Smooth muscle cell (in vitro differentiated cells): ENCODE measurements around the gene RASL12. TPM values are rescaled to one million over a fixed set of nuclear protein-coding genes. Genes with fewer than 3 reads are reported as not detected.
"Not testable (repeated sequence)": the region's sequence is repeated elsewhere in the genome, so short reads cannot be mapped to it uniquely, and the experiment has no call there.

Experiments
- DNase-seq: peaks from one replicate; lab custom pipeline; 2025; ENCODE audit not compliant: unreplicated experiment; lab: John Stamatoyannopoulos, UW
- H2AFZ ChIP-seq: fragments of 200-600 bp; sonication (generic); 2 replicates; pipeline ENCODE4 v1.6.0; 2016; ENCODE audit warnings: antibody characterized with exemption, low read depth, mild to moderate bottlenecking
- H3F3A ChIP-seq: fragments of 200-600 bp; sonication (generic); 2 replicates; pipeline ENCODE4 v1.6.0; 2017; ENCODE audit warnings: antibody characterized with exemption, low read depth
- H3K27ac ChIP-seq: fragments of 200-600 bp; sonication (generic); 2 replicates; pipeline ENCODE4 v1.5.1; 2016; ENCODE audit warnings: low read depth, mild to moderate bottlenecking
- H3K27me3 ChIP-seq: fragments of 200-600 bp; sonication (generic); 2 replicates; pipeline ENCODE4 v1.6.1; 2016; ENCODE audit warnings: low read depth, mild to moderate bottlenecking
- H3K36me3 ChIP-seq: fragments of 200-600 bp; sonication (generic); 2 replicates; pipeline ENCODE4 v1.5.1; 2016; ENCODE audit warnings: low read depth
- H3K4me1 ChIP-seq: fragments of 200-600 bp; sonication (generic); 2 replicates; pipeline ENCODE4 v1.5.1; 2016; ENCODE audit warnings: low read depth
- H3K4me2 ChIP-seq: fragments of 200-600 bp; sonication (generic); 2 replicates; pipeline ENCODE4 v1.6.0; 2016; ENCODE audit warnings: mild to moderate bottlenecking
- H3K4me3 ChIP-seq: fragments of 200-600 bp; sonication (generic); 2 replicates; pipeline ENCODE4 v1.5.1; 2016; ENCODE audit warnings: mild to moderate bottlenecking
- H3K79me2 ChIP-seq: fragments of 200-600 bp; sonication (generic); 2 replicates; pipeline ENCODE4 v1.6.0; 2016; ENCODE audit warnings: low read depth, mild to moderate bottlenecking
- H3K9ac ChIP-seq: fragments of 200-600 bp; sonication (generic); 2 replicates; pipeline ENCODE4 v1.6.0; 2016; ENCODE audit warnings: low read depth
- H3K9me3 ChIP-seq: fragments of 200-600 bp; sonication (generic); replicated peaks from 2 replicates; pipeline ENCODE4 v1.5.1; 2016; ENCODE audit warnings: low read depth
- H4K20me1 ChIP-seq: fragments of 200-600 bp; sonication (generic); 2 replicates; pipeline ENCODE4 v1.6.0; 2016; ENCODE audit warnings: low read depth
- WGBS: methylation state at CpG from one replicate; pipeline ENCODE4 v1.1.7; 2016; ENCODE audit warnings: low lambda C conversion rate; 5-methylcytosine and 5-hydroxymethylcytosine counted together
- polyA plus RNA-seq: library from polyadenylated mRNA; unstranded; fragments of >200 nt; fragmentation: Nextera tagmentation; extraction: Ambion mirVana; gene quantifications from 2 replicates; pipeline ENCODE4 v1.2.1, GENCODE V29; 2016
- total RNA-seq: library from RNA; depleted of rRNA; stranded (reverse); fragments of >200 nt; gene quantifications from 2 replicates; pipeline ENCODE4 v1.2.3, GENCODE V29; 2014
- TF ChIP-seq, protein P1 (sequence below): fragments of 200-600 bp; sonication (generic); IDR thresholded peaks from 2 replicates; pipeline ENCODE4 v1.5.1; 2017; ENCODE audit warnings: borderline replicate concordance, mild to moderate bottlenecking, antibody characterized with exemption; ENCODE audit not compliant: insufficient read depth, poor library complexity, severe bottlenecking

The RASL12 gene
- total and polyA plus RNA-seq, 2 experiments from 2014 or later = 8.7 to 14.6 TPM

DNA sequence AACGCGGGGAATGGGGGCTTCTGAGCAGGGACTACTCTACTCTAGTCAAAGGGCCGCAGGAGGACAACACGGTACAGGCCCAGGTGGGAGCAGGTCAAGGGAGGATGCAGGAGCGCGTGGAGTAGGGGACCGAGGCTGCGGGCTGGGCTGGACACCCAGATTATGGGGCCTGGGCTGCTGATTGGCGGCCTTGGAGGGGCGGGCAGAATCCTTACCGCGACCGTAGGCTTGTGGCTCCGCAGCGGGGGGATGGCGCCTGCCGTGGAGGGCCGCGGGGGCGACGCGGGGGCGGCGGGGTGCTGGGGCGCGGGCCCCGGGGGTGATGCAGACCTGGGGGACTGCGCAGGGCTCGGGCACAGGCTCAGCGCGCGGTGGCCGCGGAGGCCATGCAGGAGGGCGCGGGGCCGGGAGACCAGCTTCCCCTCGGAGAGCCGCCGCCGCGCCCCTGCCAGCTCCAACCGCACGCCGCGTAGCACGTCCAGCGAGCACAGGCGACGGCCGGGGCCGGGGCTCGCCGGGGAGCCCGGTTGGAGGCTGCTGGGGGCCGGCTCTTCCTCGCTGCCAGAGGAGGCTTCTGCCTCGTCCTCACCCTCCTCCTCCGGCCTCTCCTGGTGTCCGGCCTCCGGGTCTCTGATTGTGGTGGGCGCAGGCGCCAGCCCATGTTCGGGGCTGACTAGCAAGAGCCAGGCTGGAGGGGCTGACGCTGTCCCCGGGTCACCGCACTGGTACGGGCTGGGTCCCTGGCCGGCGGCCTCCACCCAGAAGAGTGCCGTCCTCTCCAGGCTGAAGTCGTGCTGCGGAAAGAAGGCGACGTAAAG lies 34.3 kb upstream of the RASL12 start:
- Histone ChIP-seq H4K20me1 (no peaks in the 10 kb centered on the region), H3K9me3 (no peaks in the 10 kb centered on the region), H3F3A (no peaks in the 10 kb centered on the region), H3K4me1 (no peaks in the 10 kb centered on the region), H3K27me3 (no peaks in the 10 kb centered on the region), H3K79me2 (no peaks in the 10 kb centered on the region), H3K9ac (no peak overlapping the region), H3K27ac (no peak overlapping the region), H3K4me3 (peak overlapping the region; percentile 24), H3K36me3 (peaks cover 4% of the 10 kb centered on the region), H2AFZ (no peak overlapping the region), H3K4me2 (peak overlapping the region; percentile 80)
- 26% methylated on average over 48 of the region's 75 CpGs for WGBS
- no peak for DNase-seq
- TF ChIP-seq, protein P1, sequence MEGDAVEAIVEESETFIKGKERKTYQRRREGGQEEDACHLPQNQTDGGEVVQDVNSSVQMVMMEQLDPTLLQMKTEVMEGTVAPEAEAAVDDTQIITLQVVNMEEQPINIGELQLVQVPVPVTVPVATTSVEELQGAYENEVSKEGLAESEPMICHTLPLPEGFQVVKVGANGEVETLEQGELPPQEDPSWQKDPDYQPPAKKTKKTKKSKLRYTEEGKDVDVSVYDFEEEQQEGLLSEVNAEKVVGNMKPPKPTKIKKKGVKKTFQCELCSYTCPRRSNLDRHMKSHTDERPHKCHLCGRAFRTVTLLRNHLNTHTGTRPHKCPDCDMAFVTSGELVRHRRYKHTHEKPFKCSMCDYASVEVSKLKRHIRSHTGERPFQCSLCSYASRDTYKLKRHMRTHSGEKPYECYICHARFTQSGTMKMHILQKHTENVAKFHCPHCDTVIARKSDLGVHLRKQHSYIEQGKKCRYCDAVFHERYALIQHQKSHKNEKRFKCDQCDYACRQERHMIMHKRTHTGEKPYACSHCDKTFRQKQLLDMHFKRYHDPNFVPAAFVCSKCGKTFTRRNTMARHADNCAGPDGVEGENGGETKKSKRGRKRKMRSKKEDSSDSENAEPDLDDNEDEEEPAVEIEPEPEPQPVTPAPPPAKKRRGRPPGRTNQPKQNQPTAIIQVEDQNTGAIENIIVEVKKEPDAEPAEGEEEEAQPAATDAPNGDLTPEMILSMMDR = no peak

DNA sequence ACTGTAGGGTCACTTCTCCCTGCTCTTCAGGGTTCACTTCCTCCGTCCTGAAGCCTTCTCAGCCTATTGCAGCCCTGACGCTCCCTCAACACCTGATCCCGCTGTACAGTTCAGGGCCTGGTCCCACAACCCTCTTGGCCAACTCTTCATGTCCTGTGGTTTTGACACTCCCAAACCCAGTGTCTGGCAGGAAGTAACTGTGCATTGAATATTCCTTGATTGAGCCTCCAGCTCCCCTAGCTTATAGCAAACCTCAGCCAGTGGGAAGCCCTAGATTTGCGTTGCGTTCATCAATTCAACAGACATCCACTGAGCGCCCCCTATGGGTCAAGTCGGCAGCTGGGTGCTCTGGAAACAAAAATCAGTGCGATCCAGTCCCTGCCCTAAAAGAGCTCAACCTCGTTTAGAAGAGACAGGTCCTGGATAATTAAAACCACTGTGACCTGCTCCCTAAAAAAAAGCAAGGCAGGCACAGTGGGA lies 33.7 kb upstream of the RASL12 start:
- Histone ChIP-seq H3K4me1 (no peaks in the 10 kb centered on the region), H3K9ac (no peak overlapping the region), H3K27me3 (no peaks in the 10 kb centered on the region), H3K27ac (no peak overlapping the region), H3K4me3 (peak overlapping the region; percentile 24), H4K20me1 (no peaks in the 10 kb centered on the region), H3K79me2 (no peaks in the 10 kb centered on the region), H3K36me3 (peaks cover 4% of the 10 kb centered on the region), H3K4me2 (peak overlapping the region; percentile 80), H3K9me3 (no peaks in the 10 kb centered on the region), H2AFZ (no peak overlapping the region), H3F3A (no peaks in the 10 kb centered on the region)
- TF ChIP-seq, protein P1 = peak; percentile 82
- peak; percentile 17 for DNase-seq
- WGBS = 38% methylated on average over 9 of the region's 9 CpGs

DNA sequence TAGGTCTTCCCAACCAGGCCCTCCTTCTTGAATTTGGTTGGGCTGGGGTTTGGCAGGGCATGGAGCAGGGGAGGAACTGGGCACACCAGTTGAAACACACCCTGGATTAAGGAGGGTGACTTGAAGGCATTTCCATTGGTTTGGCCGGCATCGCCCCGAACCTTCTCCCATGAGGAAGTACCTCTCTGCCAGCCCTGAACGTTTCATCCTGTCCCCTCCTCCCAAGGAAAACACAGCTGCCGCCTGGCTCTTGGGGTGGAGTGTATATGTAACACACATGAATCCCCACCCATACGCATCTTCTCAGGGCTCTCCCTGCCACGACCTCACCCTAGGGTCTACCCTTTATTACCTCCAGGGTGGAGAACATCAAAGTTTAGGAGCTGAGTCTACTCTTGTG lies 32.7 kb upstream of the RASL12 start:
- TF ChIP-seq, protein P1 = no peak
- no peaks in the 10 kb centered on the region for H3F3A ChIP-seq
- H3K27me3 ChIP-seq = no peaks in the 10 kb centered on the region
- H3K36me3 ChIP-seq = peaks cover 4% of the 10 kb centered on the region
- no peak overlapping the region for H3K9ac ChIP-seq
- no peak overlapping the region for H3K4me2 ChIP-seq
- no peak overlapping the region for H3K4me3 ChIP-seq
- no peak overlapping the region for H3K27ac ChIP-seq
- H3K79me2 ChIP-seq = no peaks in the 10 kb centered on the region
- H3K4me1 ChIP-seq = no peaks in the 10 kb centered on the region
- 94% methylated on average over 7 of the region's 7 CpGs for WGBS
- no peak overlapping the region for H2AFZ ChIP-seq
- no peaks in the 10 kb centered on the region for H3K9me3 ChIP-seq
- H4K20me1 ChIP-seq = no peaks in the 10 kb centered on the region
- no peak for DNase-seq

DNA sequence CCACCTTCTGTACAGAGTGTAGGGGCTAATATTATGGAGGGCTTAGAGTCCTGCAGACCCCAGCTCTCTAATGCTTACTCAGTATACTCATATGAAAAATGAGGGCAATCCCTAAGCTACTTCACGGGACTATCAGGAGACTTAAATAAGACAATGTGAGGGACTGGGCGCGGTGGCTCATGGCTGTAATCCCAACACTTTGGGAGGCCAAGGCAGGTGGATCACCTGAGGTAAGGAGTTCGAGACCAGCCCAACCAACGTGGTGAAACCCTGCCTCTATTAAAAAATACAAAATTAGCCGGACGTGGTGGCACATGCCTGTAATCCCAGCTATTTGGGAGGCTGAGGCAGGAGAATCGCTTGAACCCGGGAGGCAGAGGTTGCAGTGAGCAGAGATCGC lies 32.0 kb upstream of the RASL12 start:
- WGBS = 97% methylated on average over 10 of the region's 10 CpGs
- DNase-seq = not testable (repeated sequence)

More for the DNA sequence above, 32.0 kb upstream of the RASL12 start:
- not testable (repeated sequence) for H3K4me3 ChIP-seq, H3K36me3 ChIP-seq, H3K79me2 ChIP-seq, H3K4me1 ChIP-seq, H3K4me2 ChIP-seq, H3K27me3 ChIP-seq, H4K20me1 ChIP-seq, H3K9ac ChIP-seq, H3K9me3 ChIP-seq, H2AFZ ChIP-seq, H3K27ac ChIP-seq, H3F3A ChIP-seq
